ENCODE measurements around the gene GBF1.

DNA sequence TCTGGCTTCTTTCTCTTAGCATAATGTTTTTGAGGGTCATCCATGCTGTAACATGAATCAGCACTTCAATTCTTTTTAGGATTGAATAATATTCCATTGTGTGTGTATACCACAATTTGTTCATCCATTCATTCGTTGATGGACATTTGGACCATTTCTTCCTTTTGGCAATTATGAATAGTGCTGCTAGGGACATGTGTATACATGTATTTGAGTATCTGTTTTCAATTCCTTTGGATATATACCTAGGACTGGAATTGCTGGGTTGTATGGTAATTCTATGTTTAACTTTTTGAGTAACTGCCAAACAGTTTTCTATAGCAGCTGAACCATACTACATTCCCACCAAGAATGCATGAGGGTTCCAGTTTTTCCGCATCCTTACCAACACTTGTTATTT, 39.2 kb downstream of the GBF1 start:
- TF ChIP-seq CREB1 (IDR thresholded peaks at IDR 0.05; ENCODE audit: low read depth) (no peak), TBL1XR1 (IDR thresholded peaks at IDR 0.05; ENCODE audit: low read depth, low read length) (no peak), SUZ12 (IDR thresholded peaks at IDR 0.05; ENCODE audit: unreplicated experiment) (no peak), ZNF384 (IDR thresholded peaks at IDR 0.05; ENCODE audit: borderline replicate concordance, low read depth, low read length) (no peak), CHD4 (IDR thresholded peaks at IDR 0.05) (no peak), SIX5 (IDR thresholded peaks at IDR 0.05; ENCODE audit: low read depth, low read length, severe bottlenecking) (no peak), ESRRA (IDR thresholded peaks at IDR 0.05; ENCODE audit: low read length) (no peak)
- TF ChIP-seq, protein P1, sequence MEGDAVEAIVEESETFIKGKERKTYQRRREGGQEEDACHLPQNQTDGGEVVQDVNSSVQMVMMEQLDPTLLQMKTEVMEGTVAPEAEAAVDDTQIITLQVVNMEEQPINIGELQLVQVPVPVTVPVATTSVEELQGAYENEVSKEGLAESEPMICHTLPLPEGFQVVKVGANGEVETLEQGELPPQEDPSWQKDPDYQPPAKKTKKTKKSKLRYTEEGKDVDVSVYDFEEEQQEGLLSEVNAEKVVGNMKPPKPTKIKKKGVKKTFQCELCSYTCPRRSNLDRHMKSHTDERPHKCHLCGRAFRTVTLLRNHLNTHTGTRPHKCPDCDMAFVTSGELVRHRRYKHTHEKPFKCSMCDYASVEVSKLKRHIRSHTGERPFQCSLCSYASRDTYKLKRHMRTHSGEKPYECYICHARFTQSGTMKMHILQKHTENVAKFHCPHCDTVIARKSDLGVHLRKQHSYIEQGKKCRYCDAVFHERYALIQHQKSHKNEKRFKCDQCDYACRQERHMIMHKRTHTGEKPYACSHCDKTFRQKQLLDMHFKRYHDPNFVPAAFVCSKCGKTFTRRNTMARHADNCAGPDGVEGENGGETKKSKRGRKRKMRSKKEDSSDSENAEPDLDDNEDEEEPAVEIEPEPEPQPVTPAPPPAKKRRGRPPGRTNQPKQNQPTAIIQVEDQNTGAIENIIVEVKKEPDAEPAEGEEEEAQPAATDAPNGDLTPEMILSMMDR (IDR thresholded peaks at IDR 0.05 in 2 of 3, conservative IDR thresholded peaks at IDR 0.05 in 1 of 3; ENCODE audit: control insufficient read depth in 2 of 3, extremely low read depth in 1 of 3, insufficient read depth in 1 of 3, low read depth in 3 of 3, low read length in 3 of 3), result no peak
- TF ChIP-seq, protein P2, sequence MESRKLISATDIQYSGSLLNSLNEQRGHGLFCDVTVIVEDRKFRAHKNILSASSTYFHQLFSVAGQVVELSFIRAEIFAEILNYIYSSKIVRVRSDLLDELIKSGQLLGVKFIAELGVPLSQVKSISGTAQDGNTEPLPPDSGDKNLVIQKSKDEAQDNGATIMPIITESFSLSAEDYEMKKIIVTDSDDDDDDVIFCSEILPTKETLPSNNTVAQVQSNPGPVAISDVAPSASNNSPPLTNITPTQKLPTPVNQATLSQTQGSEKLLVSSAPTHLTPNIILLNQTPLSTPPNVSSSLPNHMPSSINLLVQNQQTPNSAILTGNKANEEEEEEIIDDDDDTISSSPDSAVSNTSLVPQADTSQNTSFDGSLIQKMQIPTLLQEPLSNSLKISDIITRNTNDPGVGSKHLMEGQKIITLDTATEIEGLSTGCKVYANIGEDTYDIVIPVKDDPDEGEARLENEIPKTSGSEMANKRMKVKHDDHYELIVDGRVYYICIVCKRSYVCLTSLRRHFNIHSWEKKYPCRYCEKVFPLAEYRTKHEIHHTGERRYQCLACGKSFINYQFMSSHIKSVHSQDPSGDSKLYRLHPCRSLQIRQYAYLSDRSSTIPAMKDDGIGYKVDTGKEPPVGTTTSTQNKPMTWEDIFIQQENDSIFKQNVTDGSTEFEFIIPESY (IDR thresholded peaks at IDR 0.05), result no peak
- TF ChIP-seq, protein P3, sequence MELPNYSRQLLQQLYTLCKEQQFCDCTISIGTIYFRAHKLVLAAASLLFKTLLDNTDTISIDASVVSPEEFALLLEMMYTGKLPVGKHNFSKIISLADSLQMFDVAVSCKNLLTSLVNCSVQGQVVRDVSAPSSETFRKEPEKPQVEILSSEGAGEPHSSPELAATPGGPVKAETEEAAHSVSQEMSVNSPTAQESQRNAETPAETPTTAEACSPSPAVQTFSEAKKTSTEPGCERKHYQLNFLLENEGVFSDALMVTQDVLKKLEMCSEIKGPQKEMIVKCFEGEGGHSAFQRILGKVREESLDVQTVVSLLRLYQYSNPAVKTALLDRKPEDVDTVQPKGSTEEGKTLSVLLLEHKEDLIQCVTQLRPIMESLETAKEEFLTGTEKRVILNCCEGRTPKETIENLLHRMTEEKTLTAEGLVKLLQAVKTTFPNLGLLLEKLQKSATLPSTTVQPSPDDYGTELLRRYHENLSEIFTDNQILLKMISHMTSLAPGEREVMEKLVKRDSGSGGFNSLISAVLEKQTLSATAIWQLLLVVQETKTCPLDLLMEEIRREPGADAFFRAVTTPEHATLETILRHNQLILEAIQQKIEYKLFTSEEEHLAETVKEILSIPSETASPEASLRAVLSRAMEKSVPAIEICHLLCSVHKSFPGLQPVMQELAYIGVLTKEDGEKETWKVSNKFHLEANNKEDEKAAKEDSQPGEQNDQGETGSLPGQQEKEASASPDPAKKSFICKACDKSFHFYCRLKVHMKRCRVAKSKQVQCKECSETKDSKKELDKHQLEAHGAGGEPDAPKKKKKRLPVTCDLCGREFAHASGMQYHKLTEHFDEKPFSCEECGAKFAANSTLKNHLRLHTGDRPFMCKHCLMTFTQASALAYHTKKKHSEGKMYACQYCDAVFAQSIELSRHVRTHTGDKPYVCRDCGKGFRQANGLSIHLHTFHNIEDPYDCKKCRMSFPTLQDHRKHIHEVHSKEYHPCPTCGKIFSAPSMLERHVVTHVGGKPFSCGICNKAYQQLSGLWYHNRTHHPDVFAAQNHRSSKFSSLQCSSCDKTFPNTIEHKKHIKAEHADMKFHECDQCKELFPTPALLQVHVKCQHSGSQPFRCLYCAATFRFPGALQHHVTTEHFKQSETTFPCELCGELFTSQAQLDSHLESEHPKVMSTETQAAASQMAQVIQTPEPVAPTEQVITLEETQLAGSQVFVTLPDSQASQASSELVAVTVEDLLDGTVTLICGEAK (IDR thresholded peaks at IDR 0.05; ENCODE audit: borderline replicate concordance), result no peak
- TF ChIP-seq, protein P4, sequence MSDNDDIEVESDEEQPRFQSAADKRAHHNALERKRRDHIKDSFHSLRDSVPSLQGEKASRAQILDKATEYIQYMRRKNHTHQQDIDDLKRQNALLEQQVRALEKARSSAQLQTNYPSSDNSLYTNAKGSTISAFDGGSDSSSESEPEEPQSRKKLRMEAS (IDR thresholded peaks at IDR 0.05; ENCODE audit: low read depth, low read length), result no peak

All from GM12878 (cell line).